ENCODE measurements around the gene STPG1.

DNA sequence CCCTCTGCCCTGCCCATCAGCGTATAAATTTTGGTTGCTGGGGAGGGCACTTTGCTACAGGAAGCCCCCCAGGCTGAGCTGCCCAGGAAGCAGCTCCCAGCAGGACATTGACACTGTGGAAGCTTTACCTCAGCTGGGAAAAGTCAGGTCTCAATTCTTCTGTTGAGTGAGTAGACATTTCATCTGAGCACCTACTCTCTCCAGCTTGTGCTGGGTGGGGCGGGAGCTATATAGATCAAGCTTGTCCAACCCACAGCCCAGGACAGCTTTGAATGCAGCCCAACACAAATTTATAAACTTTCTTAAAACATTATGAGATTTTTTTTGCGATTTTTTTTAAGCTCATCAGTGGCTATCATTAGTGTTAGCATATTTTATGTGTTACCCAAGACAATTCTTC is 11.4 kb upstream of the STPG1 start:
- no peak for TF ChIP-seq CTCF (IDR thresholded peaks at IDR 0.05)
- no peak for TF ChIP-seq POLR2A (IDR thresholded peaks at IDR 0.05)

All from testis (tissue), 2 donors.